ENCODE results near the gene C10orf143.
"Not testable (repeated sequence)": the region's sequence is repeated elsewhere in the genome, so short reads cannot be mapped to it uniquely, and the experiment has no call there.

Gene C10orf143

GRCh38 chr10:130027716-130028464 is 82.7 kb downstream of the C10orf143 start:
- Histone ChIP-seq H3K27me3 (ENCODE audit: control insufficient read depth in 1 of 2, insufficient read depth in 2 of 2, low read length in 2 of 2) (no peaks in the 10 kb centered on the region), H3K4me3 (ENCODE audit: low read depth in 1 of 2, low read length in 2 of 2) (no peak overlapping the region), H3K27ac (ENCODE audit: low read depth, low read length) (no peak overlapping the region), H3K9ac (ENCODE audit: low read length) (no peak overlapping the region), H3K4me1 (ENCODE audit: insufficient read depth, low read length) (no peaks in the 10 kb centered on the region), H3K36me3 (ENCODE audit: insufficient read depth, low read length) (no peaks in the 10 kb centered on the region), H3K9me3 (ENCODE audit: low read length) (no peaks in the 10 kb centered on the region)

- H3K27me3 ChIP-seq (ENCODE audit: control insufficient read depth in 1 of 2, insufficient read depth in 2 of 2, low read length in 2 of 2), result no peaks in the 10 kb centered on the region
- no peak overlapping the region for H3K9ac ChIP-seq (ENCODE audit: low read length)
- no peaks in the 10 kb centered on the region for H3K36me3 ChIP-seq (ENCODE audit: insufficient read depth, low read length)
- no peak overlapping the region for H3K27ac ChIP-seq (ENCODE audit: low read depth, low read length)
- H3K9me3 ChIP-seq (ENCODE audit: low read length), result no peaks in the 10 kb centered on the region
- H3K4me3 ChIP-seq (ENCODE audit: low read depth in 1 of 2, low read length in 2 of 2), result no peak overlapping the region
- peaks cover 3% of the 10 kb centered on the region for H3K4me1 ChIP-seq (ENCODE audit: insufficient read depth, low read length)
Measured at GRCh38 chr10:130026670-130027456, 83.8 kb downstream of the C10orf143 start.

- H3K27me3 ChIP-seq (ENCODE audit: control insufficient read depth in 1 of 2, insufficient read depth in 2 of 2, low read length in 2 of 2), result no peaks in the 10 kb centered on the region
- peaks cover 7% of the 10 kb centered on the region for H3K4me1 ChIP-seq (ENCODE audit: insufficient read depth, low read length)
- H3K9ac ChIP-seq (ENCODE audit: low read length), result no peak overlapping the region
- no peaks in the 10 kb centered on the region for H3K9me3 ChIP-seq (ENCODE audit: low read length)
- H3K4me3 ChIP-seq (ENCODE audit: low read depth in 1 of 2, low read length in 2 of 2), result no peak overlapping the region
- H3K27ac ChIP-seq (ENCODE audit: low read depth, low read length), result no peak overlapping the region
- no peaks in the 10 kb centered on the region for H3K36me3 ChIP-seq (ENCODE audit: insufficient read depth, low read length)
Measured at GRCh38 chr10:130025811-130026485, 84.7 kb downstream of the C10orf143 start.

GRCh38 chr10:130025326-130025725 is 85.3 kb downstream of the C10orf143 start:
- no peak overlapping the region for H3K9ac ChIP-seq (ENCODE audit: low read length)
- H3K4me3 ChIP-seq (ENCODE audit: low read depth in 1 of 2, low read length in 2 of 2), result no peak overlapping the region
- no peak overlapping the region for H3K27ac ChIP-seq (ENCODE audit: low read depth, low read length)
- H3K36me3 ChIP-seq (ENCODE audit: insufficient read depth, low read length), result no peaks in the 10 kb centered on the region
- no peaks in the 10 kb centered on the region for H3K9me3 ChIP-seq (ENCODE audit: low read length)
- H3K27me3 ChIP-seq (ENCODE audit: control insufficient read depth in 1 of 2, insufficient read depth in 2 of 2, low read length in 2 of 2), result no peaks in the 10 kb centered on the region
- H3K4me1 ChIP-seq (ENCODE audit: insufficient read depth, low read length), result peaks cover 7% of the 10 kb centered on the region

GRCh38 chr10:130024779-130025325 is 85.8 kb downstream of the C10orf143 start:
- Histone ChIP-seq H3K27me3 (ENCODE audit: control insufficient read depth in 1 of 2, insufficient read depth in 2 of 2, low read length in 2 of 2) (no peaks in the 10 kb centered on the region), H3K9me3 (ENCODE audit: low read length) (no peaks in the 10 kb centered on the region), H3K27ac (ENCODE audit: low read depth, low read length) (no peak overlapping the region), H3K9ac (ENCODE audit: low read length) (no peak overlapping the region), H3K4me1 (ENCODE audit: insufficient read depth, low read length) (peaks cover 7% of the 10 kb centered on the region), H3K4me3 (ENCODE audit: low read depth in 1 of 2, low read length in 2 of 2) (no peak overlapping the region), H3K36me3 (ENCODE audit: insufficient read depth, low read length) (no peaks in the 10 kb centered on the region)

GRCh38 chr10:130024326-130024725 is 86.3 kb downstream of the C10orf143 start:
- not testable (repeated sequence) for H3K4me3 ChIP-seq (ENCODE audit: low read depth in 1 of 2, low read length in 2 of 2); H3K27ac ChIP-seq (ENCODE audit: low read depth, low read length); H3K9ac ChIP-seq (ENCODE audit: low read length); H3K9me3 ChIP-seq (ENCODE audit: low read length); H3K27me3 ChIP-seq (ENCODE audit: control insufficient read depth in 1 of 2, insufficient read depth in 2 of 2, low read length in 2 of 2); H3K4me1 ChIP-seq (ENCODE audit: insufficient read depth, low read length); H3K36me3 ChIP-seq (ENCODE audit: insufficient read depth, low read length)

GRCh38 chr10:130023454-130024230 is 87.0 kb downstream of the C10orf143 start:
- no peak overlapping the region for H3K4me3 ChIP-seq (ENCODE audit: low read depth in 1 of 2, low read length in 2 of 2)
- no peaks in the 10 kb centered on the region for H3K27me3 ChIP-seq (ENCODE audit: control insufficient read depth in 1 of 2, insufficient read depth in 2 of 2, low read length in 2 of 2)
- peaks cover 7% of the 10 kb centered on the region for H3K4me1 ChIP-seq (ENCODE audit: insufficient read depth, low read length)
- H3K27ac ChIP-seq (ENCODE audit: low read depth, low read length), result no peak overlapping the region
- no peaks in the 10 kb centered on the region for H3K36me3 ChIP-seq (ENCODE audit: insufficient read depth, low read length)
- H3K9me3 ChIP-seq (ENCODE audit: low read length), result no peaks in the 10 kb centered on the region
- no peak overlapping the region for H3K9ac ChIP-seq (ENCODE audit: low read length)

GRCh38 chr10:130022511-130023299 is 87.9 kb downstream of the C10orf143 start:
- H3K9ac ChIP-seq (ENCODE audit: low read length), result no peak overlapping the region
- H3K9me3 ChIP-seq (ENCODE audit: low read length), result no peaks in the 10 kb centered on the region
- no peaks in the 10 kb centered on the region for H3K36me3 ChIP-seq (ENCODE audit: insufficient read depth, low read length)
- peaks cover 7% of the 10 kb centered on the region for H3K4me1 ChIP-seq (ENCODE audit: insufficient read depth, low read length)
- H3K27ac ChIP-seq (ENCODE audit: low read depth, low read length), result no peak overlapping the region
- H3K27me3 ChIP-seq (ENCODE audit: control insufficient read depth in 1 of 2, insufficient read depth in 2 of 2, low read length in 2 of 2), result no peaks in the 10 kb centered on the region
- H3K4me3 ChIP-seq (ENCODE audit: low read depth in 1 of 2, low read length in 2 of 2), result no peak overlapping the region

GRCh38 chr10:130022086-130022485 is 88.5 kb downstream of the C10orf143 start:
- no peaks in the 10 kb centered on the region for H3K9me3 ChIP-seq (ENCODE audit: low read length)
- H3K27me3 ChIP-seq (ENCODE audit: control insufficient read depth in 1 of 2, insufficient read depth in 2 of 2, low read length in 2 of 2), result no peaks in the 10 kb centered on the region
- H3K9ac ChIP-seq (ENCODE audit: low read length), result no peak overlapping the region
- no peak overlapping the region for H3K27ac ChIP-seq (ENCODE audit: low read depth, low read length)
- H3K36me3 ChIP-seq (ENCODE audit: insufficient read depth, low read length), result no peaks in the 10 kb centered on the region
- peaks cover 7% of the 10 kb centered on the region for H3K4me1 ChIP-seq (ENCODE audit: insufficient read depth, low read length)
- H3K4me3 ChIP-seq (ENCODE audit: low read depth in 1 of 2, low read length in 2 of 2), result no peak overlapping the region

GRCh38 chr10:130021383-130021950 is 89.2 kb downstream of the C10orf143 start:
- Histone ChIP-seq H3K27ac (ENCODE audit: low read depth, low read length) (no peak overlapping the region), H3K4me1 (ENCODE audit: insufficient read depth, low read length) (peaks cover 7% of the 10 kb centered on the region)

More at GRCh38 chr10:130021383-130021950, 89.2 kb downstream of the C10orf143 start:
- no peak overlapping the region for H3K4me3 ChIP-seq (ENCODE audit: low read depth in 1 of 2, low read length in 2 of 2)
- no peaks in the 10 kb centered on the region for H3K36me3 ChIP-seq (ENCODE audit: insufficient read depth, low read length)
- H3K9me3 ChIP-seq (ENCODE audit: low read length), result no peaks in the 10 kb centered on the region
- no peaks in the 10 kb centered on the region for H3K27me3 ChIP-seq (ENCODE audit: control insufficient read depth in 1 of 2, insufficient read depth in 2 of 2, low read length in 2 of 2)
- no peak overlapping the region for H3K9ac ChIP-seq (ENCODE audit: low read length)

All from muscle layer of colon (tissue), 2 donors.